HCT116 (cell line): Measurements from ENCODE around the gene PROM2.

ENCODE experiments used
- ATF3 ChIP-seq: IDR thresholded peaks from 2 replicates; pipeline ENCODE4 v1.6.1; 2012
- CEBPB ChIP-seq: IDR thresholded peaks from 2 replicates; pipeline ENCODE4 v1.6.1; 2012; ENCODE audit warnings: low read depth
- EGR1 ChIP-seq: IDR thresholded peaks from 2 replicates; pipeline ENCODE4 v1.6.1; 2012; ENCODE audit warnings: low read depth
- EZH2 ChIP-seq: fragments of 200-600 bp; sonication (generic); IDR thresholded peaks from 2 replicates; pipeline ENCODE4 v1.6.1; 2017; ENCODE audit warnings: antibody characterized with exemption, mixed run types
- POLR2A ChIP-seq: IDR thresholded peaks from 2 replicates; pipeline ENCODE4 v1.7.0; 2011; ENCODE audit warnings: borderline replicate concordance; ENCODE audit not compliant: insufficient read depth, insufficient read length; ENCODE audit errors: extremely low read depth
- POLR2AphosphoS5 ChIP-seq: IDR thresholded peaks from 2 replicates; pipeline ENCODE4 v1.6.1; 2011; ENCODE audit warnings: mild to moderate bottlenecking, low read depth, low read length, moderate library complexity
- SP1 ChIP-seq: IDR thresholded peaks from 2 replicates; pipeline ENCODE4 v1.6.1; 2012; ENCODE audit warnings: low read depth
- TCF7L2 ChIP-seq: IDR thresholded peaks from 2 replicates; pipeline ENCODE4 v1.7.0; 2011; ENCODE audit warnings: borderline replicate concordance, inconsistent platforms; ENCODE audit not compliant: insufficient read depth, insufficient read length; ENCODE audit errors: extremely low read depth
- ZNF274 ChIP-seq: fragments of 200-500 bp; sonication (Bioruptor generic); IDR thresholded peaks from 2 replicates; pipeline ENCODE4 v1.6.1; 2014; ENCODE audit warnings: mild to moderate bottlenecking, low read depth, low read length, inconsistent platforms
- TF ChIP-seq, protein P1 (sequence below), 3 experiments: fragments of 200-600 bp in 1 of 3; sonication (generic) in 1 of 3; IDR thresholded peaks in 2 of 3; conservative IDR thresholded peaks in 1 of 3; 2 replicates each; pipeline ENCODE4 v1.5.1; 2012 to 2017; ENCODE audit warnings: low read depth in 2 of 3, low read length in 2 of 3, antibody characterized with exemption in 1 of 3, borderline replicate concordance in 1 of 3, control low read depth in 1 of 3, mild to moderate bottlenecking in 1 of 3, mixed read lengths in 1 of 3, mixed run types in 1 of 3, moderate library complexity in 1 of 3; ENCODE audit not compliant: insufficient read depth in 1 of 3
- TF ChIP-seq, protein P2 (sequence below): IDR thresholded peaks from 2 replicates; pipeline ENCODE4 v1.6.1; 2012; ENCODE audit warnings: low read depth
- TF ChIP-seq, protein P3 (sequence below): IDR thresholded peaks from 2 replicates; pipeline ENCODE4 v1.6.1; 2011; ENCODE audit warnings: mild to moderate bottlenecking, low read length, moderate library complexity; ENCODE audit not compliant: insufficient replicate concordance; ENCODE audit errors: extremely low read depth

DNA sequence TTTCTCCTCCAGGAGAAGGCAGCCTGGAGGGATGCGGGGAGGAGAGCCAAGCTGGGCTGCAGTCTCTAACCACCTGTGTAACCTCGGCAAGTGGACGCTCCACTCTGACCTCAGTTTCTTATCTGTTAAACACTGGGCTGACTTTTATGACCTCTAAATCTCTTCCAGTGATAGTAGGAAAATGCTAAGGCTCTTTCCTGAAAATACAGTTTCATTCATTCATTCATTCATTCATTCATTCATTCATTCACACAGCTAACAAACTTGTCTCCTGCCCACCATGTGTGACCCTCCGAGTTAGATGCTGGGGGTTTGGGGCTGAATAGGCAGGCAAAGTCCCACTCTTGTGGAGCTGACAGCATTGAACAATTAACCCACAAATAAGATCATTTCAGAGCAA, 9.3 kb downstream of the PROM2 start:
- TF ChIP-seq, protein P1, sequence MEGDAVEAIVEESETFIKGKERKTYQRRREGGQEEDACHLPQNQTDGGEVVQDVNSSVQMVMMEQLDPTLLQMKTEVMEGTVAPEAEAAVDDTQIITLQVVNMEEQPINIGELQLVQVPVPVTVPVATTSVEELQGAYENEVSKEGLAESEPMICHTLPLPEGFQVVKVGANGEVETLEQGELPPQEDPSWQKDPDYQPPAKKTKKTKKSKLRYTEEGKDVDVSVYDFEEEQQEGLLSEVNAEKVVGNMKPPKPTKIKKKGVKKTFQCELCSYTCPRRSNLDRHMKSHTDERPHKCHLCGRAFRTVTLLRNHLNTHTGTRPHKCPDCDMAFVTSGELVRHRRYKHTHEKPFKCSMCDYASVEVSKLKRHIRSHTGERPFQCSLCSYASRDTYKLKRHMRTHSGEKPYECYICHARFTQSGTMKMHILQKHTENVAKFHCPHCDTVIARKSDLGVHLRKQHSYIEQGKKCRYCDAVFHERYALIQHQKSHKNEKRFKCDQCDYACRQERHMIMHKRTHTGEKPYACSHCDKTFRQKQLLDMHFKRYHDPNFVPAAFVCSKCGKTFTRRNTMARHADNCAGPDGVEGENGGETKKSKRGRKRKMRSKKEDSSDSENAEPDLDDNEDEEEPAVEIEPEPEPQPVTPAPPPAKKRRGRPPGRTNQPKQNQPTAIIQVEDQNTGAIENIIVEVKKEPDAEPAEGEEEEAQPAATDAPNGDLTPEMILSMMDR (IDR thresholded peaks at IDR 0.05 in 2 of 3, conservative IDR thresholded peaks at IDR 0.05 in 1 of 3; ENCODE audit: borderline replicate concordance in 1 of 3, insufficient read depth in 1 of 3, low read depth in 2 of 3, low read length in 2 of 3): no peak
- no peak for TF ChIP-seq EZH2
- no peak for TF ChIP-seq TCF7L2
- no peak for TF ChIP-seq POLR2A
- TF ChIP-seq, protein P2, sequence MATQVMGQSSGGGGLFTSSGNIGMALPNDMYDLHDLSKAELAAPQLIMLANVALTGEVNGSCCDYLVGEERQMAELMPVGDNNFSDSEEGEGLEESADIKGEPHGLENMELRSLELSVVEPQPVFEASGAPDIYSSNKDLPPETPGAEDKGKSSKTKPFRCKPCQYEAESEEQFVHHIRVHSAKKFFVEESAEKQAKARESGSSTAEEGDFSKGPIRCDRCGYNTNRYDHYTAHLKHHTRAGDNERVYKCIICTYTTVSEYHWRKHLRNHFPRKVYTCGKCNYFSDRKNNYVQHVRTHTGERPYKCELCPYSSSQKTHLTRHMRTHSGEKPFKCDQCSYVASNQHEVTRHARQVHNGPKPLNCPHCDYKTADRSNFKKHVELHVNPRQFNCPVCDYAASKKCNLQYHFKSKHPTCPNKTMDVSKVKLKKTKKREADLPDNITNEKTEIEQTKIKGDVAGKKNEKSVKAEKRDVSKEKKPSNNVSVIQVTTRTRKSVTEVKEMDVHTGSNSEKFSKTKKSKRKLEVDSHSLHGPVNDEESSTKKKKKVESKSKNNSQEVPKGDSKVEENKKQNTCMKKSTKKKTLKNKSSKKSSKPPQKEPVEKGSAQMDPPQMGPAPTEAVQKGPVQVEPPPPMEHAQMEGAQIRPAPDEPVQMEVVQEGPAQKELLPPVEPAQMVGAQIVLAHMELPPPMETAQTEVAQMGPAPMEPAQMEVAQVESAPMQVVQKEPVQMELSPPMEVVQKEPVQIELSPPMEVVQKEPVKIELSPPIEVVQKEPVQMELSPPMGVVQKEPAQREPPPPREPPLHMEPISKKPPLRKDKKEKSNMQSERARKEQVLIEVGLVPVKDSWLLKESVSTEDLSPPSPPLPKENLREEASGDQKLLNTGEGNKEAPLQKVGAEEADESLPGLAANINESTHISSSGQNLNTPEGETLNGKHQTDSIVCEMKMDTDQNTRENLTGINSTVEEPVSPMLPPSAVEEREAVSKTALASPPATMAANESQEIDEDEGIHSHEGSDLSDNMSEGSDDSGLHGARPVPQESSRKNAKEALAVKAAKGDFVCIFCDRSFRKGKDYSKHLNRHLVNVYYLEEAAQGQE: no peak
- TF ChIP-seq, protein P3, sequence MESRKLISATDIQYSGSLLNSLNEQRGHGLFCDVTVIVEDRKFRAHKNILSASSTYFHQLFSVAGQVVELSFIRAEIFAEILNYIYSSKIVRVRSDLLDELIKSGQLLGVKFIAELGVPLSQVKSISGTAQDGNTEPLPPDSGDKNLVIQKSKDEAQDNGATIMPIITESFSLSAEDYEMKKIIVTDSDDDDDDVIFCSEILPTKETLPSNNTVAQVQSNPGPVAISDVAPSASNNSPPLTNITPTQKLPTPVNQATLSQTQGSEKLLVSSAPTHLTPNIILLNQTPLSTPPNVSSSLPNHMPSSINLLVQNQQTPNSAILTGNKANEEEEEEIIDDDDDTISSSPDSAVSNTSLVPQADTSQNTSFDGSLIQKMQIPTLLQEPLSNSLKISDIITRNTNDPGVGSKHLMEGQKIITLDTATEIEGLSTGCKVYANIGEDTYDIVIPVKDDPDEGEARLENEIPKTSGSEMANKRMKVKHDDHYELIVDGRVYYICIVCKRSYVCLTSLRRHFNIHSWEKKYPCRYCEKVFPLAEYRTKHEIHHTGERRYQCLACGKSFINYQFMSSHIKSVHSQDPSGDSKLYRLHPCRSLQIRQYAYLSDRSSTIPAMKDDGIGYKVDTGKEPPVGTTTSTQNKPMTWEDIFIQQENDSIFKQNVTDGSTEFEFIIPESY: no peak
- no peak for TF ChIP-seq CEBPB
- no peak for TF ChIP-seq EGR1
- no peak for TF ChIP-seq ZNF274
- no peak for TF ChIP-seq SP1
- TF ChIP-seq ATF3: no peak
- TF ChIP-seq POLR2AphosphoS5: no peak
